Measurements from ENCODE around the gene CSTF1.

The CSTF1 gene

GRCh38 chr20:56454754-56455153 is 62.3 kb downstream of the CSTF1 start:
- H3K4me3 Mint-ChIP-seq: no peak overlapping the region
- no peak overlapping the region for H3K27ac Mint-ChIP-seq
- TF ChIP-seq, protein P1, sequence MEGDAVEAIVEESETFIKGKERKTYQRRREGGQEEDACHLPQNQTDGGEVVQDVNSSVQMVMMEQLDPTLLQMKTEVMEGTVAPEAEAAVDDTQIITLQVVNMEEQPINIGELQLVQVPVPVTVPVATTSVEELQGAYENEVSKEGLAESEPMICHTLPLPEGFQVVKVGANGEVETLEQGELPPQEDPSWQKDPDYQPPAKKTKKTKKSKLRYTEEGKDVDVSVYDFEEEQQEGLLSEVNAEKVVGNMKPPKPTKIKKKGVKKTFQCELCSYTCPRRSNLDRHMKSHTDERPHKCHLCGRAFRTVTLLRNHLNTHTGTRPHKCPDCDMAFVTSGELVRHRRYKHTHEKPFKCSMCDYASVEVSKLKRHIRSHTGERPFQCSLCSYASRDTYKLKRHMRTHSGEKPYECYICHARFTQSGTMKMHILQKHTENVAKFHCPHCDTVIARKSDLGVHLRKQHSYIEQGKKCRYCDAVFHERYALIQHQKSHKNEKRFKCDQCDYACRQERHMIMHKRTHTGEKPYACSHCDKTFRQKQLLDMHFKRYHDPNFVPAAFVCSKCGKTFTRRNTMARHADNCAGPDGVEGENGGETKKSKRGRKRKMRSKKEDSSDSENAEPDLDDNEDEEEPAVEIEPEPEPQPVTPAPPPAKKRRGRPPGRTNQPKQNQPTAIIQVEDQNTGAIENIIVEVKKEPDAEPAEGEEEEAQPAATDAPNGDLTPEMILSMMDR (IDR thresholded peaks at IDR 0.05): no peak
- DNase-seq: no peak
- H3K4me1 Mint-ChIP-seq: no peaks in the 10 kb centered on the region
- no peaks in the 10 kb centered on the region for H3K36me3 Mint-ChIP-seq (ENCODE audit: low read depth)
- no peaks in the 10 kb centered on the region for H3K9me3 Mint-ChIP-seq
- H3K27me3 Mint-ChIP-seq (ENCODE audit: low read depth, poor library complexity): peaks cover 68% of the 10 kb centered on the region
